ENCODE data around the gene CYP27A1. TPM values are rescaled to one million over a fixed set of nuclear protein-coding genes. Genes with fewer than 3 reads are reported as not detected.

CYP27A1 gene
- total RNA-seq, 6 donors from 2014 or later = 70.1 to 178 (median 160) TPM

- no peaks in the 10 kb centered on the region for H3K36me3 ChIP-seq
- no peak overlapping the region for H3K27ac ChIP-seq
- no peak for DNase-seq
- H3K4me3 ChIP-seq = no peak overlapping the region
- TF ChIP-seq POLR2AphosphoS5 (IDR thresholded peaks at IDR 0.05) (no peak), EP300 (IDR thresholded peaks at IDR 0.05) (no peak), CTCF (IDR thresholded peaks at IDR 0.05) (no peak), POLR2A (IDR thresholded peaks at IDR 0.05) (no peak)
- 85 to 93% methylated on average over 3 of the region's 3 CpGs for WGBS, 2 donors
- ATAC-seq (ENCODE audit: low FRiP score in 2 of 2) = no peak
- H3K27me3 ChIP-seq = peaks cover 0 to 7% (median 0%) of the 10 kb centered on the region in 4 donors
- H3K9me3 ChIP-seq = no peaks in the 10 kb centered on the region
- H3K4me1 ChIP-seq = peaks cover 0 to 24% (median 7%) of the 10 kb centered on the region in 4 donors
These were observed 4.2 kb downstream of the CYP27A1 start for GRCh38 chr2:218786133-218786532.

- 90 to 92% methylated on average over 2 of the region's 2 CpGs for WGBS, 2 donors
- no peak for DNase-seq
- TF ChIP-seq CTCF (IDR thresholded peaks at IDR 0.05) (no peak), POLR2A (IDR thresholded peaks at IDR 0.05) (no peak), EP300 (IDR thresholded peaks at IDR 0.05) (no peak), POLR2AphosphoS5 (IDR thresholded peaks at IDR 0.05) (no peak)
- Histone ChIP-seq H3K9me3 (no peaks in the 10 kb centered on the region), H3K4me1 (peaks cover 0 to 10% (median 1%) of the 10 kb centered on the region in 4 donors), H3K27me3 (no peaks in the 10 kb centered on the region), H3K36me3 (no peaks in the 10 kb centered on the region), H3K4me3 (no peak overlapping the region), H3K27ac (no peak overlapping the region)
- ATAC-seq (ENCODE audit: low FRiP score in 2 of 2) = peak in 1 of 2 donors; percentile 35
These were observed 6.7 kb downstream of the CYP27A1 start for GRCh38 chr2:218788529-218789255.

DNA sequence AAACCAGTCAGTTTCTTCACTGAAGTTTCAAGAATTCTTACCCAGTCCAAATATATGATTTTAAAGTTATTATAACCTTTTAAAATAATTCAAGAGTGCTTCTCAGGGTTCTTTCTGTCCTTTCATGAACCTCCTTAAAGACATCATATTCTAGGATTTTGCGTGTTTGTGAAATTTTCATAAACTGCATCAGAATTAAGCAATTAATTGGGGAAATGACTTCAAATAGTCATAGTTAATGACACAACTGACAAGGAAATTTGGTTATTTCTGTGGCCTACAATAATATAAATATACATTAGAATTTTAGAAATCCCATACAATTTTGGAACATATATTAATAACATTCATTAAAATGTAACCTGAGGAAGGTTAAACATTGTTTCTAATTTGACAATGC lies 10.5 kb downstream of the CYP27A1 start:
- Histone ChIP-seq H3K4me1 (no peaks in the 10 kb centered on the region), H3K9me3 (no peaks in the 10 kb centered on the region), H3K27ac (no peak overlapping the region), H3K36me3 (no peaks in the 10 kb centered on the region), H3K27me3 (no peaks in the 10 kb centered on the region), H3K4me3 (no peak overlapping the region)
- WGBS, 2 donors = 85 to 94% methylated on average over 1 of the region's 1 CpG
- TF ChIP-seq EP300 (IDR thresholded peaks at IDR 0.05) (no peak), POLR2A (IDR thresholded peaks at IDR 0.05) (no peak), POLR2AphosphoS5 (IDR thresholded peaks at IDR 0.05) (no peak), CTCF (IDR thresholded peaks at IDR 0.05) (no peak)
- DNase-seq (no peak), ATAC-seq (ENCODE audit: low FRiP score in 2 of 2) (no peak)

DNA sequence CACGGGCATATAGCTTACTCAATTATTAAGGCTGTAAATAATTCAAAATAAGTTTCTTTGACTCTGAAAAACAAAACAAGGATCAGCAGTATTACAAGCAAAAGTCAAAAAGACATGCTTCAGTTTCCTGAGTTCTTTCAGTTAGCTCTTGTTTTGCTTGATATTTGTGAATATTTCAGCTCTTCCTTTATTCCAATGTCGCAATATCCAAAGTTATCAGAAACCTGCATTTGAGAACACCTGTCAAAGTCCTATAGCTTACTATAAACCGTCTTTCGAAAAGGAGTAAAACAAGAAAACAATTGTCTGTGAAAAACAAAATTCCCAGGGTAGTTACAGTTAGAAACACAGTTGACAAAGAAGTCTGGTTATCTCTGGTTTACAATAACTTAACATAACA lies 14.7 kb downstream of the CYP27A1 start:
- WGBS, 2 donors = 91 to 92% methylated on average over 4 of the region's 4 CpGs
- TF ChIP-seq CTCF (IDR thresholded peaks at IDR 0.05) = no peak
- no peak for TF ChIP-seq POLR2A (IDR thresholded peaks at IDR 0.05)
- no peak for TF ChIP-seq POLR2AphosphoS5 (IDR thresholded peaks at IDR 0.05)
- no peak for TF ChIP-seq EP300 (IDR thresholded peaks at IDR 0.05)

More for the DNA sequence above, 14.7 kb downstream of the CYP27A1 start:
- H3K4me1 ChIP-seq = peaks cover 0 to 4% (median 0%) of the 10 kb centered on the region in 4 donors
- DNase-seq (no peak), ATAC-seq (ENCODE audit: low FRiP score in 2 of 2) (no peak)
- no peak overlapping the region for H3K4me3 ChIP-seq
- no peaks in the 10 kb centered on the region for H3K36me3 ChIP-seq
- no peaks in the 10 kb centered on the region for H3K9me3 ChIP-seq
- H3K27me3 ChIP-seq = no peaks in the 10 kb centered on the region
- H3K27ac ChIP-seq = no peak overlapping the region
